Measurements from ENCODE around the gene STEAP1B.

Gene STEAP1B

GRCh38 chr7:22427104-22427503 lies 72.9 kb downstream of the STEAP1B start:
- no peak for DNase-seq

- no peak for DNase-seq
These were observed 73.4 kb downstream of the STEAP1B start for GRCh38 chr7:22426463-22427094.

- DNase-seq, result no peak
These were observed 74.6 kb downstream of the STEAP1B start for GRCh38 chr7:22425361-22425760.

GRCh38 chr7:22422831-22423615 lies 77.0 kb downstream of the STEAP1B start:
- no peak for DNase-seq

- DNase-seq, result no peak
These were observed 78.9 kb downstream of the STEAP1B start for GRCh38 chr7:22420973-22421635.

DNA sequence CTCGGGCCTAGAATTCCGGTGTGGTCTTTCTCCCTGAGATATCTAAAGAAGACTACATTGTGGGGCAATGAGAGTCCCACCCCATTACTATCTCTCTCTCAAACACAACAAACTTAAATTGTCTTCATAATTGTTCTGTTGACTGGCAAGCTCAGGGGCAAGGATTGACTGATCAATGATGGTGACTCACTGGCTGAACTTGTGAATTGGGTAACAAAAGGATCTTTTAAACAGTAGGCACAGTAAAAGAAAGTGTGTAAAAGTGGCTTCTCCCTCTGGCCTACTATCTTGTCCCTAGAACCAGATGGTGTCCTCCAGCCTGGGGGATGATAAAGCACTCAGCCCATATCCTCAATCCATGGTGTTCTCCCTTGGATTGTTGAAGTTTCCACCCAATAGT lies 80.0 kb downstream of the STEAP1B start:
- no peak for DNase-seq

GRCh38 chr7:22419488-22419887 lies 80.5 kb downstream of the STEAP1B start:
- DNase-seq, result no peak

- DNase-seq, result no peak
These were observed 81.5 kb downstream of the STEAP1B start for GRCh38 chr7:22418251-22419046.

GRCh38 chr7:22417841-22418240 lies 82.1 kb downstream of the STEAP1B start:
- DNase-seq, result no peak

DNA sequence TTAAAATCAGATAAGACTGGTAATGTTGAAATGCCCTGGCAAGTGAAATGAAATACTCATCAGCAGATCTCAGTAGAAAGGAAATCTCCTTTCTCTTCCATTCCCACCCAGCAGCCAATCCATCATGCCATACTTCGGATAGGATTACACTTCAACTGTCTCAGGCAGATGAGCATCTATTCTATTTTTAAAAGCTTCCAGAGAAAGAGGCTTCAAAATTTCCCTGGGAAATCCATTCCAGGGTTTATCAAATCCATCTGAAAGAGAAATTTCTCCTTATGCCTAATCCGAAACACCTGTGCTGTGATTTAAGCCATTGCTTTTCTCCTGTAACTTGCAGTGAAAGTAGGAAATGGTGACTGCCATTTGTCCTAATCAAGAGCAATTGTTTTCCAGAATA lies 82.6 kb downstream of the STEAP1B start:
- no peak for DNase-seq

DNA sequence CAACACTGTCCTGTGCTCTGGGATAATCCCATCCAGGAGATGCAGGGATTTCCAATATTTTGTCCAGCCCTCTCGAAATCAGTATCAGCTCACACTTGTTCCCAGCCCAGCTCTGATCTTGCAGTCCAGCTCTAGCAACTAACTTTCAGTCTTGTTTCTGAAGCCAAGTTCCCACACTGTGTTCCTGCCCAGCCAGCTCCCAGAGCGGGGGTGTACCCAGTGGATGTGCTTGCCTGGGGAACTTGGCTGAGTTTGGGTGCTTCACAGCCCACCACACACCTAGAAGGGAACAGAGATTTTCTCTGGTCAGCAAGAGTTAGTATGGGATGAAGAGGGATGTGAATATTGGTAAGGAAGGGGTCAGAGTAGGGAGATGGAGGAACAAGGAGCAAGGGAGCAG lies 85.6 kb downstream of the STEAP1B start:
- DNase-seq, result no peak

GRCh38 chr7:22413211-22413610 lies 86.8 kb downstream of the STEAP1B start:
- DNase-seq, result no peak

- DNase-seq, result no peak
These were observed 87.9 kb downstream of the STEAP1B start for GRCh38 chr7:22411977-22412693.

GRCh38 chr7:22406715-22407114 lies 93.3 kb downstream of the STEAP1B start:
- no peak for DNase-seq

- DNase-seq, result no peak
These were observed 95.5 kb downstream of the STEAP1B start for GRCh38 chr7:22404421-22405023.

GRCh38 chr7:22403344-22403743 lies 96.6 kb downstream of the STEAP1B start:
- DNase-seq, result no peak

GRCh38 chr7:22402250-22402649 lies 97.7 kb downstream of the STEAP1B start:
- no peak for DNase-seq

DNA sequence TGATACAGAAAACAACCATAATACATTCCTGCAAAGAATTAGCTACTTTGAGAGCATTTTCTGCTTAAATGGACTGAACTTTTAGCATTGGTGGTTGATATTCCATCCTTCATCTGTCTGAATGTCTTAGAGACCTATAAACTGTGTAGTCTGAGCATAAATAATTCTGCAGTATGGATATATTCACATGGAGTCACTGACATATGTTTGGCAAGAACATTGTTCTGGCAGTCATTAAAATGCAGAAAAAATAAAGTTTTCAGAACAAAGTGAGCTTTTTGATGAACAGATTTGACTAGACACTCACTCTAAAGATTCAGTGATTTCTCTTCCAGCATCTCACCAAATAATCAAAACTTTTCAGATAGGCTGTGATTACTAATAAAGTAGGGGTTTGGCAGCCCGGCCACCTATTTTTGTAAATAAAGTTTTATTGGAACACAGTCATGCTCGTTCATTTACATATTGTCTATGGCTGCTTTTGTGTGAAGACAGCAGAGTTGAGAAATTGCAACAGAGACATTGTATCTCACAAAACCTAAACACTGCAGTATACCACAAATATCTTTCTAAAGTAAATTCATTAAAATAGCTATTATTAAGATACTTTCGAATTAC lies 98.9 kb downstream of the STEAP1B start:
- DNase-seq, result no peak

- no peak for DNase-seq
These were observed 99.7 kb downstream of the STEAP1B start for GRCh38 chr7:22400150-22400814.

GRCh38 chr7:22399546-22399945 lies 100.4 kb downstream of the STEAP1B start:
- DNase-seq, result no peak

DNA sequence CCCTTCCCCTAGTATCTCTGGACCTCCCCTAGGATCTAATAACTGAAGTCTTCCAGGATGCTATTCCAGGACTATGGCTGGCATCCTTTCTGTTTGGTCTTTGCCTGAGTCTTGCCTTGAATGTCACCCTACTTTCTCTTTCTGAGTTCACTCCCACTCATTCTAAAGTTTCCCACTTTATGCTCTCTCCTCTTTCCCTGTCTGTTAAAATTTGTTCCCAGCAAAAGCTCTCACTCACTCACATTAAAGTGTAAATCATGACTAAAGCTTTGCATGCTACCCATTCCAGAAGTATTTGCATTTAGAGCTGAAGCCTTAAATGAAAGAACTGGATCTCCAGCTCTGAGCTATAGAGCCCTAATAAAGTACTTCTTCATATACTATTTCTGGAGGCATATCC lies 100.9 kb downstream of the STEAP1B start:
- no peak for DNase-seq
